Astrocyte (in vitro differentiated cells and primary cell): Measurements from ENCODE around the gene FBXO34.

Source experiments
- CTCF ChIP-seq: IDR thresholded peaks from 2 replicates; pipeline ENCODE4 v1.5.1; 2011; ENCODE audit warnings: low read depth, mild to moderate bottlenecking, inconsistent platforms, low read length, moderate library complexity; ENCODE audit not compliant: insufficient read depth
- EZH2 ChIP-seq: IDR thresholded peaks from 2 replicates; pipeline ENCODE4 v1.6.1; 2012; ENCODE audit warnings: mild to moderate bottlenecking, low read length, inconsistent platforms; ENCODE audit not compliant: insufficient read depth

- TF ChIP-seq CTCF = no peak
- TF ChIP-seq EZH2 = no peak
Observed at GRCh38 chr14:55381040-55381439, 109.8 kb downstream of the FBXO34 start.
